ENCODE data around the gene ABTB2.

- TF ChIP-seq CTCF (IDR thresholded peaks at IDR 0.05; ENCODE audit: insufficient read depth, low read length) (no peak), SPI1 (IDR thresholded peaks at IDR 0.05; ENCODE audit: borderline replicate concordance, low read depth) (no peak)
These were observed 141.1 kb downstream of the ABTB2 start for GRCh38 chr11:34216706-34217105.
